ENCODE measurements around the gene PSMA7. TPM values are rescaled to one million over a fixed set of nuclear protein-coding genes. Genes with fewer than 3 reads are reported as not detected.

The PSMA7 gene
- total RNA-seq (190 TPM), polyA plus RNA-seq (ENCODE audit: insufficient read depth, low read depth, low replicate concordance) (315 TPM)
- long read RNA-seq, donor 1, transcript PSMA7-206 (4 exons, 548 nt), result minor isoform, 6 of 180 reads
- long read RNA-seq, donor 1, transcript PSMA7-203 (7 exons, 996 nt), result major isoform, 146 of 180 reads
- long read RNA-seq, donor 1, partial matches to known transcripts, result 26 of 180 reads
- long read RNA-seq, donor 1, other reads (novel, unspliced or antisense), result 0 of 180 reads
- long read RNA-seq, donor 2, transcript PSMA7-206 (4 exons, 548 nt), result minor isoform, 7 of 145 reads
- long read RNA-seq, donor 2, transcript PSMA7-203 (7 exons, 996 nt), result major isoform, 112 of 145 reads
- long read RNA-seq, donor 2, partial matches to known transcripts, result 23 of 145 reads
- long read RNA-seq, donor 2, other reads (novel, unspliced or antisense), result 0 of 145 reads
- long read RNA-seq, donor 3, transcript PSMA7-206 (4 exons, 548 nt), result minor isoform, 6 of 204 reads
- long read RNA-seq, donor 3, transcript PSMA7-203 (7 exons, 996 nt), result major isoform, 145 of 204 reads
- long read RNA-seq, donor 3, partial matches to known transcripts, result 53 of 204 reads
- long read RNA-seq, donor 3, other reads (novel, unspliced or antisense), result 0 of 204 reads
- long read RNA-seq, donor 4, transcript PSMA7-203 (7 exons, 996 nt), result major isoform, 116 of 129 reads
- long read RNA-seq, donor 4, partial matches to known transcripts, result 8 of 129 reads
- long read RNA-seq, donor 4, other reads (novel, unspliced or antisense), result 0 of 129 reads
- long read RNA-seq, donor 5, transcript PSMA7-203 (7 exons, 996 nt), result major isoform, 7 of 7 reads
- long read RNA-seq, donor 5, partial matches to known transcripts, result 0 of 7 reads
- long read RNA-seq, donor 5, other reads (novel, unspliced or antisense), result 0 of 7 reads
- long read RNA-seq, donor 6, transcript PSMA7-206 (4 exons, 548 nt), result minor isoform, 16 of 325 reads
- long read RNA-seq, donor 6, transcript PSMA7-203 (7 exons, 996 nt), result major isoform, 233 of 325 reads
- long read RNA-seq, donor 6, partial matches to known transcripts, result 73 of 325 reads
- long read RNA-seq, donor 6, other reads (novel, unspliced or antisense), result 0 of 325 reads
- long read RNA-seq, donor 7, transcript PSMA7-206 (4 exons, 548 nt), result major isoform, 236 of 389 reads
- long read RNA-seq, donor 7, transcript PSMA7-203 (7 exons, 996 nt), result minor isoform, 127 of 389 reads
- long read RNA-seq, donor 7, partial matches to known transcripts, result 17 of 389 reads
- long read RNA-seq, donor 7, other reads (novel, unspliced or antisense), result 9 of 389 reads
- long read RNA-seq, donor 8, transcript PSMA7-203 (7 exons, 996 nt), result major isoform, 165 of 204 reads
- long read RNA-seq, donor 8, transcript PSMA7-206 (4 exons, 548 nt), result minor isoform, 8 of 204 reads
- long read RNA-seq, donor 8, partial matches to known transcripts, result 30 of 204 reads
- long read RNA-seq, donor 8, other reads (novel, unspliced or antisense), result 0 of 204 reads
- long read RNA-seq, donor 9, transcript PSMA7-203 (7 exons, 996 nt), result major isoform, 98 of 123 reads
- long read RNA-seq, donor 9, partial matches to known transcripts, result 22 of 123 reads
- long read RNA-seq, donor 9, other reads (novel, unspliced or antisense), result 0 of 123 reads
- long read RNA-seq, donor 10, transcript PSMA7-206 (4 exons, 548 nt), result minor isoform, 16 of 184 reads
- long read RNA-seq, donor 10, transcript PSMA7-203 (7 exons, 996 nt), result major isoform, 132 of 184 reads
- long read RNA-seq, donor 10, partial matches to known transcripts, result 34 of 184 reads
- long read RNA-seq, donor 10, other reads (novel, unspliced or antisense), result 0 of 184 reads

GRCh38 chr20:62143081-62143956 lies at the start of gene PSMA7, which contains the start of gene SS18L1:
TSS of gene PSMA7 (minus strand) at chr20:62143394. CDS start at chr20:62143303, 91 bp downstream.
TSS of gene SS18L1 (plus strand) at chr20:62143769. CDS start at chr20:62143821, 52 bp downstream.
- H3K4me1 ChIP-seq (ENCODE audit: control insufficient read depth in 2 of 3, insufficient read depth in 2 of 3, low read depth in 1 of 3, low read length in 3 of 3), result peaks cover 2 to 35% (median 26%) of the 10 kb centered on the region in 3 donors
- peak; percentile 84 to 96 (median 92) for DNase-seq
- no peak for TF ChIP-seq CTCF (IDR thresholded peaks at IDR 0.05; ENCODE audit: borderline replicate concordance, extremely low read depth, insufficient read depth)
- intact Hi-C loops (cut with DNase I), result no loop called here
- H3K36me3 ChIP-seq (ENCODE audit: control insufficient read depth in 2 of 3, insufficient read depth in 3 of 3, low read length in 3 of 3), result peaks cover 9 to 20% (median 17%) of the 10 kb centered on the region in 3 donors
- no peak for FAIRE-seq
- H3K4me3 ChIP-seq (ENCODE audit: low read length in 3 of 3), result peak within 1 kb of the TSS; percentile 59 to 74 (median 60)
- H3K9ac ChIP-seq (ENCODE audit: low read length in 3 of 3), result peak within 1 kb of the TSS; percentile 22 to 77 (median 27)
- no peaks in the 10 kb centered on the region for H3K27me3 ChIP-seq (ENCODE audit: control insufficient read depth, insufficient read depth, low read length)
- H3K9me3 ChIP-seq (ENCODE audit: control insufficient read depth in 2 of 3, insufficient read depth in 1 of 3, low read length in 3 of 3), result no peaks in the 10 kb centered on the region
- H3K27ac ChIP-seq (ENCODE audit: low read depth in 2 of 2, low read length in 2 of 2), result peak within 1 kb of the TSS; percentile 89 to 95

GRCh38 chr20:62192635-62193034 lies 49.4 kb upstream of the PSMA7 start:
- intact Hi-C loops (cut with DNase I), result no loop called here
- DNase-seq (no peak), FAIRE-seq (no peak)
- Histone ChIP-seq H3K27me3 (ENCODE audit: control insufficient read depth, insufficient read depth, low read length) (no peaks in the 10 kb centered on the region), H3K36me3 (ENCODE audit: control insufficient read depth in 2 of 3, insufficient read depth in 3 of 3, low read length in 3 of 3) (peaks cover 2 to 9% (median 8%) of the 10 kb centered on the region in 3 donors), H3K4me1 (ENCODE audit: control insufficient read depth in 2 of 3, insufficient read depth in 2 of 3, low read depth in 1 of 3, low read length in 3 of 3) (no peaks in the 10 kb centered on the region), H3K9ac (ENCODE audit: low read length in 3 of 3) (no peak overlapping the region), H3K9me3 (ENCODE audit: control insufficient read depth in 2 of 3, insufficient read depth in 1 of 3, low read length in 3 of 3) (no peaks in the 10 kb centered on the region), H3K4me3 (ENCODE audit: low read length in 3 of 3) (no peak overlapping the region), H3K27ac (ENCODE audit: low read depth in 2 of 2, low read length in 2 of 2) (no peak overlapping the region)
- TF ChIP-seq CTCF (IDR thresholded peaks at IDR 0.05; ENCODE audit: borderline replicate concordance, extremely low read depth, insufficient read depth), result no peak
